ENCODE results near the gene EIF4ENIF1.
"Not testable (repeated sequence)": the region's sequence is repeated elsewhere in the genome, so short reads cannot be mapped to it uniquely, and the experiment has no call there.

Gene EIF4ENIF1

DNA sequence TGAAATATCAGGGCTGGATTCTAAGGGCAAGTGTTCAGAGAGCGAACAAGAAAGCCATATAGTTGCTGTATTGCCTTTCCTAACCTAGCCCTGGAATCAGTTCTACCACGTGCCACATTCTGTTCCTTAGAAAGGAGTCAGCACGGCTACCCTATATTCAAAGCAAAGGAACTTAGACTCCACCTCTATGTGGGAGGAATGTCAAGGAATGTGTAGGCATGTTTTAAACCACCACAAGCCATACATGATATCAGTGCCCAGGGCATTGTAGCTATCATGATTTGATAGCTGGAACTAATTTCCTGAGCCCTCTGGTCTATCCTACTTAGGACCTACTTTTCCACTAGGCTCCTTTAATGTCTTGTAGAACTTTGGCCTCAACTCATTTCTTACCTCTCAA, 2.5 kb upstream of the EIF4ENIF1 start:
- TF ChIP-seq, protein P1, sequence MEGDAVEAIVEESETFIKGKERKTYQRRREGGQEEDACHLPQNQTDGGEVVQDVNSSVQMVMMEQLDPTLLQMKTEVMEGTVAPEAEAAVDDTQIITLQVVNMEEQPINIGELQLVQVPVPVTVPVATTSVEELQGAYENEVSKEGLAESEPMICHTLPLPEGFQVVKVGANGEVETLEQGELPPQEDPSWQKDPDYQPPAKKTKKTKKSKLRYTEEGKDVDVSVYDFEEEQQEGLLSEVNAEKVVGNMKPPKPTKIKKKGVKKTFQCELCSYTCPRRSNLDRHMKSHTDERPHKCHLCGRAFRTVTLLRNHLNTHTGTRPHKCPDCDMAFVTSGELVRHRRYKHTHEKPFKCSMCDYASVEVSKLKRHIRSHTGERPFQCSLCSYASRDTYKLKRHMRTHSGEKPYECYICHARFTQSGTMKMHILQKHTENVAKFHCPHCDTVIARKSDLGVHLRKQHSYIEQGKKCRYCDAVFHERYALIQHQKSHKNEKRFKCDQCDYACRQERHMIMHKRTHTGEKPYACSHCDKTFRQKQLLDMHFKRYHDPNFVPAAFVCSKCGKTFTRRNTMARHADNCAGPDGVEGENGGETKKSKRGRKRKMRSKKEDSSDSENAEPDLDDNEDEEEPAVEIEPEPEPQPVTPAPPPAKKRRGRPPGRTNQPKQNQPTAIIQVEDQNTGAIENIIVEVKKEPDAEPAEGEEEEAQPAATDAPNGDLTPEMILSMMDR (IDR thresholded peaks at IDR 0.05; ENCODE audit: extremely low read depth, insufficient read depth, missing control alignments) = no peak
- in situ Hi-C loops (cut with MboI; ENCODE audit: low pct_unique_long_range_greater_than_20kb, low sequenced_read_pairs, unreplicated experiment) = no loop called here
- DNase-seq (ENCODE audit: low spot score) = no peak

DNA sequence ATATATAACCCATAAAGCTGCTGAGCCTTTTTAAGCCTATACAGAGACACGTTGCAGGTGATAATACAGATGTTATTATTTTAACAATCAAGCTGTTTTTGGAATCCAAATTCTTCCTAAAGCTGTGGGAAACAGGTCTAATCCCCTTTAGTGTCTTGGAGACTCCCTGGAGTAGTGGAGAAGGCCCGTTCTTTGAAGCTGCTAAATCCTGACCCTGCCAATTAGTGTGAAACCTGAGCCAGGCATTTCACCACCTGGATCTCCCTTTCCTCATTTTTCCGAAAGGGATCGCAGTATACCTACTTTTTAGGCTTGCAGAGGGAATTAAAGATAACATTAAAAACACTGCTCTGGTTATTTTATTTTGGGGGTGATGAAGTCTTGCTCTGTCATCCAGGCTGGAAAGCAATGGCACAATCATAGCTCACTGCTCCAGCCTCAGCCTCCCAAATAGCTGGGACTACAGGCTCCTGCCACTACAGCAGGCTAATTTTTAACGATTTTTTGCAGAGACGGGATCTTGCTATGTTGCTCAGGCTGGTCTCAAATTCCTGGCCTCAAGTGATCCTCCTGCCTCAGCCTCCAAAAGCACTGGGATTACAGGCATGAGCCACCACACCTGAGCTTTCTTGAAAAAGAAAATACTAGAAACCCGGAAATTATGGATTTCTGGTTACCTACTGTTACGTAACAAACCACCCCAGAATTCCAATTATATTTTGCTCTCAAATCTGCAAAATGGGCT, 1.7 kb upstream of the EIF4ENIF1 start:
- in situ Hi-C loops (cut with MboI; ENCODE audit: low pct_unique_long_range_greater_than_20kb, low sequenced_read_pairs, unreplicated experiment) = no loop called here
- TF ChIP-seq, protein P1 (IDR thresholded peaks at IDR 0.05; ENCODE audit: extremely low read depth, insufficient read depth, missing control alignments) = no peak
- DNase-seq (ENCODE audit: low spot score) = no peak

DNA sequence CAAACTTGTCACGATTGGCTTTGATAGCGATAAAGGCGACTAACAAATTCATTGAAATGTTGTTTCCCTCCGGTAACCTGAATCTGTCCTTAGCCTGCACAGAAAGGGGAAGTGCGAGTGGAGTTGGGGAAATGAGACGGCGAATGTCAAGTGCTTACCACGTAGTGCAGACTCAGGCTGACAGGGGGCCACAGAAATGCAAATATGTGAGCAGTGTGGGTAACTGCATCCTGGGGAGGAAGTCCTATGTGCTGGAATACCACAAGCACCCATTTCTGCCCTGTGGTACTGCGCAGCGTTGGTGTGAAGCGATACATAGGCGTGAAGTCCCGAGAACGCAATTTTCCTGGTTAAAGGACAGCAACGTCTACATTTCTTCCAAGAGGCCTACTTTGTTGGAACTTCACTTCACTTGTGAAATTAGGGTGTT, 869 bp upstream of the EIF4ENIF1 start:
- TF ChIP-seq, protein P1 (IDR thresholded peaks at IDR 0.05; ENCODE audit: extremely low read depth, insufficient read depth, missing control alignments) = no peak
- peak; percentile 82 for DNase-seq (ENCODE audit: low spot score)
- in situ Hi-C loops (cut with MboI; ENCODE audit: low pct_unique_long_range_greater_than_20kb, low sequenced_read_pairs, unreplicated experiment) = no loop called here

DNA sequence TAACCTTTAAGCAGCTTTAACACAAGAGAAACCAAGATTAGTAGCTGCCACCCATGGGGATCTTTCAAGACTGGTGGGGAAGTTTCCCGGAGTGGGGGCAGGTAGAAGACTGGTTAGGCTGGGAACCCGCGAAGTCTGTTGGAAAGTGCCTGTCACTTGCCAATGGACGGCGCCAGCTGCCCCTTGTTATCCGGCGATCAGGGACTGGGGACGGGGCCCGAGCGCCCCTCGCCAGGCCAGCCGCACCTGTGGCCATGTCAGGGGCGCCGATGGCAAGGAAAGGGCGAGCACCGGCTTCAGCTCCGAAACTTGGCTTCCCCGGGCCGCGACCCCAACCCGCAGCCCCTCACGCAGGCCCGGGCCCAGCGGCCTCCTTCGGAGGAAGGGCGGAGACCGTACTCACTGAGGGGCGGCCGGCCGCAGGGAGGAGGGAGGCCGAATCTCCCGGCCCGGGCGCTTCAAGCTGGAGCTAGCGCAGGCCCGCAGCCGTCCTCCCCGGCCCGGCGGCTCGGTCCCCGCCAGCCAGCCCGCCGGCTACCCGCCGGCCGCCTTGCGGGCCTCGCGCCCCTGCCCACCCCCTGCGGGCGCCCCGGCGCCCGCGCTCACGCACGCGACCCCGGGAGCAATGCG, 539 bp downstream of the EIF4ENIF1 start:
- DNase-seq (ENCODE audit: low spot score) = peak; percentile 55
- TF ChIP-seq, protein P1 (IDR thresholded peaks at IDR 0.05; ENCODE audit: extremely low read depth, insufficient read depth, missing control alignments) = no peak
- in situ Hi-C loops (cut with MboI; ENCODE audit: low pct_unique_long_range_greater_than_20kb, low sequenced_read_pairs, unreplicated experiment) = no loop called here

- TF ChIP-seq, protein P1 (IDR thresholded peaks at IDR 0.05; ENCODE audit: extremely low read depth, insufficient read depth, missing control alignments) = no peak
- peak; percentile 30 for DNase-seq (ENCODE audit: low spot score)
- in situ Hi-C loops (cut with MboI; ENCODE audit: low pct_unique_long_range_greater_than_20kb, low sequenced_read_pairs, unreplicated experiment) = no loop called here
Measured at GRCh38 chr22:31488346-31488883, 1.2 kb downstream of the EIF4ENIF1 start.

DNA sequence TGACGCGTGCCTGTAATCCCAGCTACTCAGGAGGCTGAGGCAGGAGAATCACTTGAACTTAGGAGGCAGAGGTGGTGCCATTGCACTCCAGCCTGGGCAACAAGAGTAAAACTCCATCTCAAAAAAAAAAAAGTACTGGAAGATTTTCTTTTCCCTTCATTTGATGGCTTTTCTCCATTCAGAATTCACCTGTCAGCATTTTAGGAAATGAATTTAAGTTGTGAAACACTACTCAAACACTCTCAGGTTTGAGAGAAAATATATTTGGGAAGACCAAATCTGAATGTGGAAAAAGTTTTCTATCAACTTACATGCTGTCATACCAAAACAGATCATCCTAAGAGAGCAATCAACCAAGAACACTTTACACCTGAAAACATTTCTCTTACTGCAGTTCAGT, 2.7 kb downstream of the EIF4ENIF1 start:
- DNase-seq (ENCODE audit: low spot score) = no peak
- in situ Hi-C loops (cut with MboI; ENCODE audit: low pct_unique_long_range_greater_than_20kb, low sequenced_read_pairs, unreplicated experiment) = no loop called here
- TF ChIP-seq, protein P1 (IDR thresholded peaks at IDR 0.05; ENCODE audit: extremely low read depth, insufficient read depth, missing control alignments) = no peak

GRCh38 chr22:31486369-31486768, 3.3 kb downstream of the EIF4ENIF1 start:
- in situ Hi-C loops (cut with MboI; ENCODE audit: low pct_unique_long_range_greater_than_20kb, low sequenced_read_pairs, unreplicated experiment) = not testable (repeated sequence)

DNA sequence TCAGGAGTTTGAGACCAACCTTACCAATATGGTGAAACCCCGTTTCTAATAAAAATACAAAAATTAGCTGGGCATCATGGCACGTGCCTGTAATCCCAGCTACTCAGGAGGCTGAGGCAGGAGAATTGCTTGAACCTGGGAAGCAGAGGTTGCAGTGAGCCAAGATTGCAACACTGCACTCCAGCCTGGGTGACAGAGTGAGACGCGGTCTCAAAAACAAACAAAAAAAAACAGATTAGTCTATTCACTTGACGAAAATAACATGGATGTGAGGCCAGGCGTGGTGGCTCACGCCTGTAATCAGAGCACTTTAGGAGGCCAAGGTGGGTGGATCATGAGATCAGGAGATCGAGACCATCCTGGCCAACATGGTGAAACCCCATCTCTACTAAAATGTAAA, 7.2 kb downstream of the EIF4ENIF1 start:
- DNase-seq (ENCODE audit: low spot score); in situ Hi-C loops (cut with MboI; ENCODE audit: low pct_unique_long_range_greater_than_20kb, low sequenced_read_pairs, unreplicated experiment): not testable (repeated sequence)

More at GRCh38 chr22:31486369-31486768, 3.3 kb downstream of the EIF4ENIF1 start:
- DNase-seq (ENCODE audit: low spot score) = not testable (repeated sequence)
